H9 (cell line): ENCODE data around the gene MFN2. TPM values are rescaled to one million over a fixed set of nuclear protein-coding genes. Genes with fewer than 3 reads are reported as not detected.

Experiments used
- DNase-seq: peaks from one replicate; pipeline ENCODE4 v3.0.0-alpha.2; 2017
- H2AFZ ChIP-seq: one replicate; pipeline ENCODE4 v1.6.1; 2013; ENCODE audit warnings: mild to moderate bottlenecking, low read length, control low read depth, moderate library complexity
- H2AK5ac ChIP-seq: 2 replicates; pipeline ENCODE4 v1.6.1; 2013; ENCODE audit warnings: low read length, control low read depth, mixed read lengths; ENCODE audit not compliant: insufficient read length
- H2BK120ac ChIP-seq: one replicate; pipeline ENCODE4 v1.6.1; 2013; ENCODE audit warnings: low read depth, mild to moderate bottlenecking, low read length, control low read depth, inconsistent platforms; ENCODE audit not compliant: poor library complexity, severe bottlenecking
- H2BK12ac ChIP-seq: 2 replicates; pipeline ENCODE4 v1.6.1; 2013; ENCODE audit warnings: low read length, control low read depth, mixed read lengths, low read depth; ENCODE audit not compliant: insufficient read length
- H2BK15ac ChIP-seq: 2 replicates; pipeline ENCODE4 v1.6.1; 2013; ENCODE audit warnings: low read depth, low read length, control low read depth
- H2BK20ac ChIP-seq: one replicate; pipeline ENCODE4 v1.6.1; 2013; ENCODE audit warnings: low read depth, mild to moderate bottlenecking, low read length, control low read depth, inconsistent platforms; ENCODE audit not compliant: poor library complexity, severe bottlenecking
- H2BK5ac ChIP-seq: 2 replicates; pipeline ENCODE4 v1.6.1; 2013; ENCODE audit warnings: low read length, control low read depth, mixed read lengths; ENCODE audit not compliant: insufficient read length
- H3K14ac ChIP-seq: 2 replicates; pipeline ENCODE4 v1.6.1; 2013; ENCODE audit warnings: low read length, control low read depth; ENCODE audit not compliant: insufficient read depth
- H3K18ac ChIP-seq: 2 replicates; pipeline ENCODE4 v1.6.1; 2013; ENCODE audit warnings: low read depth, mild to moderate bottlenecking, mixed read lengths, low read length, control low read depth; ENCODE audit not compliant: insufficient read length
- H3K23ac ChIP-seq: 2 replicates; pipeline ENCODE4 v1.6.1; 2013; ENCODE audit warnings: low read length, control low read depth, mixed read lengths, low read depth; ENCODE audit not compliant: insufficient read length
- H3K23me2 ChIP-seq: 2 replicates; pipeline ENCODE4 v1.6.1; 2013; ENCODE audit warnings: low read depth, mild to moderate bottlenecking, mixed read lengths, low read length, control low read depth; ENCODE audit not compliant: insufficient read length, poor library complexity, severe bottlenecking
- H3K27ac ChIP-seq: 2 replicates; pipeline ENCODE4 v1.5.1; 2013; ENCODE audit warnings: low read length, control low read depth, mixed read lengths, low read depth; ENCODE audit not compliant: insufficient read length
- H3K27me3 ChIP-seq: 2 replicates; pipeline ENCODE4 v1.6.1; 2013; ENCODE audit warnings: low read length, control low read depth, inconsistent platforms; ENCODE audit not compliant: insufficient read depth
- H3K4ac ChIP-seq: 2 replicates; pipeline ENCODE4 v1.6.1; 2013; ENCODE audit warnings: low read depth, mild to moderate bottlenecking, control low read depth, inconsistent platforms, low read length, moderate library complexity
- H3K4me1 ChIP-seq: 2 replicates; pipeline ENCODE4 v1.6.1; 2013; ENCODE audit warnings: low read length, control low read depth, inconsistent platforms; ENCODE audit not compliant: insufficient read depth
- H3K4me2 ChIP-seq: 2 replicates; pipeline ENCODE4 v1.6.1; 2013; ENCODE audit warnings: low read length, control low read depth, mixed read lengths; ENCODE audit not compliant: insufficient read length, insufficient read depth
- H3K56ac ChIP-seq: 2 replicates; pipeline ENCODE4 v1.6.1; 2013; ENCODE audit warnings: low read depth, mild to moderate bottlenecking, mixed read lengths, low read length, control low read depth; ENCODE audit not compliant: insufficient read length
- H3K79me1 ChIP-seq: 2 replicates; pipeline ENCODE4 v1.6.1; 2013; ENCODE audit warnings: low read depth, mild to moderate bottlenecking, moderate library complexity, low read length, control low read depth, inconsistent platforms; ENCODE audit not compliant: insufficient read depth, poor library complexity, severe bottlenecking
- H3K79me2 ChIP-seq: 2 replicates; pipeline ENCODE4 v1.6.1; 2013; ENCODE audit warnings: low read length, control low read depth, inconsistent platforms; ENCODE audit not compliant: insufficient read depth
- H3K9ac ChIP-seq: 2 replicates; pipeline ENCODE4 v1.6.1; 2013; ENCODE audit warnings: low read length, control low read depth, mixed read lengths; ENCODE audit not compliant: insufficient read length; ENCODE audit errors: extremely low read depth
- H3K9me3 ChIP-seq: one replicate; pipeline ENCODE4 v1.6.1; 2013; ENCODE audit warnings: low read depth, low read length, inconsistent platforms; ENCODE audit not compliant: control insufficient read depth
- H3T11ph ChIP-seq: one replicate; pipeline ENCODE4 v1.6.1; 2013; ENCODE audit warnings: mild to moderate bottlenecking, low read length, control low read depth, inconsistent platforms
- H4K20me1 ChIP-seq: one replicate; pipeline ENCODE4 v1.6.1; 2013; ENCODE audit not compliant: control insufficient read depth, insufficient read length, insufficient read depth
- H4K5ac ChIP-seq: 2 replicates; pipeline ENCODE4 v1.6.1; 2013; ENCODE audit warnings: low read depth, mild to moderate bottlenecking, mixed read lengths, low read length, control low read depth; ENCODE audit not compliant: insufficient read length
- H4K8ac ChIP-seq: replicated peaks from 2 replicates; pipeline ENCODE4 v1.6.1; 2013; ENCODE audit warnings: low read length, control low read depth, mixed read lengths, low read depth; ENCODE audit not compliant: insufficient read length
- H4K91ac ChIP-seq: 2 replicates; pipeline ENCODE4 v1.6.1; 2013; ENCODE audit warnings: low read depth, mild to moderate bottlenecking, moderate library complexity, mixed read lengths, low read length, control low read depth; ENCODE audit not compliant: insufficient read length
- H3K27ac Mint-ChIP-seq, 3 experiments: 2 replicates in 2 of 3; 3 replicates in 1 of 3; pipeline ENCODE4 v1.8.0; 2020 to 2021; ENCODE audit warnings: mixed read lengths in 3 of 3, mild to moderate bottlenecking in 1 of 3, moderate library complexity in 1 of 3
- H3K27me3 Mint-ChIP-seq: 2 replicates; pipeline ENCODE4 v1.8.0; 2021; ENCODE audit warnings: low read depth, mild to moderate bottlenecking, moderate library complexity, mixed read lengths
- H3K36me3 Mint-ChIP-seq, 3 experiments: 2 replicates in 2 of 3; 3 replicates in 1 of 3; pipeline ENCODE4 v1.8.0; 2020 to 2021; ENCODE audit warnings: low read depth in 3 of 3, mixed read lengths in 3 of 3; ENCODE audit not compliant: insufficient read depth in 1 of 3
- H3K4me1 Mint-ChIP-seq, 2 experiments: 2 replicates each; pipeline ENCODE4 v1.8.0; 2020; ENCODE audit warnings: mixed read lengths in 2 of 2
- H3K4me3 Mint-ChIP-seq, 2 experiments: 2 replicates in 1 of 2; 3 replicates in 1 of 2; pipeline ENCODE4 v1.8.0; 2020 to 2021; ENCODE audit warnings: mild to moderate bottlenecking in 2 of 2, mixed read lengths in 2 of 2, moderate library complexity in 1 of 2
- H3K9me3 Mint-ChIP-seq, 2 experiments: 2 replicates in 1 of 2; 3 replicates in 1 of 2; pipeline ENCODE4 v1.8.0; 2020; ENCODE audit warnings: mild to moderate bottlenecking in 2 of 2, mixed read lengths in 2 of 2, moderate library complexity in 1 of 2
- CTCF ChIP-seq: fragments of 200-600 bp; sonication (generic); conservative IDR thresholded peaks from 3 replicates; pipeline ENCODE4 v1.8.0; 2021; ENCODE audit warnings: antibody characterized with exemption, mild to moderate bottlenecking
- WGBS: extraction: QIAGEN DNeasy Blood & Tissue Kit; methylation state at CpG from one replicate; pipeline ENCODE4 v1.1.7; 2013; ENCODE audit warnings: missing lambda C conversion rate, low lambda C conversion rate, mixed read lengths; ENCODE audit not compliant: insufficient read length; ENCODE audit errors: extremely low coverage; 5-methylcytosine and 5-hydroxymethylcytosine counted together
- total RNA-seq: library from RNA; stranded (reverse); gene quantifications from 2 replicates; pipeline ENCODE4 v1.2.1, GENCODE V29; 2021

Gene MFN2
- total RNA-seq, 1 experiment from 2014 or later: 61.4 TPM

- H2BK20ac ChIP-seq: no peak overlapping the region
- H2BK120ac ChIP-seq: no peak overlapping the region
- H4K20me1 ChIP-seq: no peaks in the 10 kb centered on the region
- no peak overlapping the region for H4K91ac ChIP-seq
- no peak overlapping the region for H2BK12ac ChIP-seq
- Mint-ChIP-seq H3K27me3 (no peaks in the 10 kb centered on the region), H3K36me3 (peaks cover 12 to 29% (median 26%) of the 10 kb centered on the region in 3 experiments; a peak in 6 of 7 replicates), H3K9me3 (no peaks in the 10 kb centered on the region), H3K4me1 (peaks cover 11 to 12% of the 10 kb centered on the region in 2 experiments; a peak in 3 of 4 replicates), H3K27ac (no peak overlapping the region), H3K4me3 (no peak overlapping the region)
- no peak overlapping the region for H3T11ph ChIP-seq
- H4K8ac ChIP-seq: no peak overlapping the region
- peaks cover 5% of the 10 kb centered on the region for H3K23me2 ChIP-seq
- peaks cover 4% of the 10 kb centered on the region for H3K79me1 ChIP-seq
- no peak for TF ChIP-seq CTCF
- H3K14ac ChIP-seq: no peak overlapping the region
- no peak overlapping the region for H3K27ac ChIP-seq
- no peak overlapping the region for H3K4me2 ChIP-seq
- no peak overlapping the region for H3K18ac ChIP-seq
- no peak overlapping the region for H3K56ac ChIP-seq
- H3K4me1 ChIP-seq: no peaks in the 10 kb centered on the region; the same call in 1 of the 2 replicates
- no peak overlapping the region for H2BK5ac ChIP-seq
- H3K9me3 ChIP-seq: no peaks in the 10 kb centered on the region
- no peak for DNase-seq
- H4K5ac ChIP-seq: no peak overlapping the region
- H3K4ac ChIP-seq: no peak overlapping the region
- H3K23ac ChIP-seq: no peak overlapping the region
- H3K79me2 ChIP-seq: peaks cover 5% of the 10 kb centered on the region; the same call in 1 of the 2 replicates
- H2AFZ ChIP-seq: no peak overlapping the region
- 100% methylated on average over 1 of the region's 9 CpGs for WGBS
- H2AK5ac ChIP-seq: no peak overlapping the region
- H3K9ac ChIP-seq: no peak overlapping the region
- no peak overlapping the region for H2BK15ac ChIP-seq
- H3K27me3 ChIP-seq: no peaks in the 10 kb centered on the region
These were observed 35.3 kb downstream of the MFN2 start for GRCh38 chr1:12015499-12015898.
